Endodermal cell (in vitro differentiated cells): ENCODE data around the gene CRACDL. TPM values are rescaled to one million over a fixed set of nuclear protein-coding genes. Genes with fewer than 3 reads are reported as not detected.
"Not testable (repeated sequence)": the region's sequence is repeated elsewhere in the genome, so short reads cannot be mapped to it uniquely, and the experiment has no call there.

Experiments used
- DNase-seq: peaks from one replicate; pipeline ENCODE4 v3.0.0-alpha.2; 2017
- H3K27ac ChIP-seq: 2 replicates; pipeline ENCODE4 v1.5.1; 2013; ENCODE audit warnings: mild to moderate bottlenecking, low read depth, low read length, moderate library complexity
- H3K27me3 ChIP-seq: 2 replicates; pipeline ENCODE4 v1.6.1; 2013; ENCODE audit warnings: mild to moderate bottlenecking, low read length, moderate library complexity; ENCODE audit not compliant: insufficient read depth, control insufficient read depth, poor library complexity, severe bottlenecking
- H3K36me3 ChIP-seq: 2 replicates; pipeline ENCODE4 v1.7.0; 2013; ENCODE audit warnings: mild to moderate bottlenecking, low read length, moderate library complexity; ENCODE audit not compliant: control insufficient read depth, insufficient read depth
- H3K4me1 ChIP-seq: one replicate; pipeline ENCODE4 v1.7.0; 2013; ENCODE audit warnings: low read length; ENCODE audit not compliant: control insufficient read depth, insufficient read depth
- H3K4me3 ChIP-seq: 2 replicates; pipeline ENCODE4 v1.5.1; 2013; ENCODE audit warnings: mild to moderate bottlenecking, low read length, moderate library complexity
- H3K9ac ChIP-seq: 2 replicates; pipeline ENCODE4 v1.6.1; 2013; ENCODE audit warnings: mild to moderate bottlenecking, low read length, moderate library complexity; ENCODE audit not compliant: poor library complexity, severe bottlenecking; ENCODE audit errors: extremely low read depth
- H3K9me3 ChIP-seq: 2 replicates; pipeline ENCODE4 v1.6.1; 2013; ENCODE audit warnings: mild to moderate bottlenecking, low read length, moderate library complexity; ENCODE audit not compliant: control insufficient read depth
- H3K27ac Mint-ChIP-seq: 2 replicates; pipeline ENCODE4 v1.8.0; 2020; ENCODE audit warnings: mixed read lengths
- H3K27me3 Mint-ChIP-seq: 2 replicates; pipeline ENCODE4 v1.8.0; 2021; ENCODE audit warnings: mild to moderate bottlenecking, mixed read lengths; ENCODE audit not compliant: insufficient read depth
- H3K36me3 Mint-ChIP-seq: 2 replicates; pipeline ENCODE4 v1.8.0; 2020; ENCODE audit warnings: low read depth, mixed read lengths
- H3K4me1 Mint-ChIP-seq: 2 replicates; pipeline ENCODE4 v1.8.0; 2020; ENCODE audit warnings: mixed read lengths
- H3K4me3 Mint-ChIP-seq: 2 replicates; pipeline ENCODE4 v1.8.0; 2020; ENCODE audit warnings: mild to moderate bottlenecking, moderate library complexity, mixed read lengths
- H3K9me3 Mint-ChIP-seq: 2 replicates; pipeline ENCODE4 v1.8.0; 2020; ENCODE audit warnings: mild to moderate bottlenecking, mixed read lengths
- CTCF ChIP-seq: fragments of 200-600 bp; sonication (generic); conservative IDR thresholded peaks from 2 replicates; pipeline ENCODE4 v1.5.0; 2021; ENCODE audit warnings: antibody characterized with exemption, mild to moderate bottlenecking
- WGBS, 2 experiments: methylation state at CpG; one replicate each; pipeline versions ENCODE4 v1.1.5 to v1.1.7; 2013; ENCODE audit warnings: missing lambda C conversion rate in 2 of 2, mixed read lengths in 1 of 2; ENCODE audit not compliant: insufficient coverage in 1 of 2, insufficient read length in 1 of 2; 5-methylcytosine and 5-hydroxymethylcytosine counted together
- total RNA-seq, 2 donors: library from RNA; stranded (reverse); fragmentation: NEBNext Ultra II Directional in 1 of 2; extraction: Animal tissue kit (Norgen Biotek cat#: 25700) in 1 of 2; gene quantifications; 2 replicates in 1 of 2; 3 replicates in 1 of 2; pipeline ENCODE4 v1.2.1, GENCODE V29; 2021

CRACDL gene
- total RNA-seq, 2 donors from 2014 or later: 0.26 to 0.31 TPM

DNA sequence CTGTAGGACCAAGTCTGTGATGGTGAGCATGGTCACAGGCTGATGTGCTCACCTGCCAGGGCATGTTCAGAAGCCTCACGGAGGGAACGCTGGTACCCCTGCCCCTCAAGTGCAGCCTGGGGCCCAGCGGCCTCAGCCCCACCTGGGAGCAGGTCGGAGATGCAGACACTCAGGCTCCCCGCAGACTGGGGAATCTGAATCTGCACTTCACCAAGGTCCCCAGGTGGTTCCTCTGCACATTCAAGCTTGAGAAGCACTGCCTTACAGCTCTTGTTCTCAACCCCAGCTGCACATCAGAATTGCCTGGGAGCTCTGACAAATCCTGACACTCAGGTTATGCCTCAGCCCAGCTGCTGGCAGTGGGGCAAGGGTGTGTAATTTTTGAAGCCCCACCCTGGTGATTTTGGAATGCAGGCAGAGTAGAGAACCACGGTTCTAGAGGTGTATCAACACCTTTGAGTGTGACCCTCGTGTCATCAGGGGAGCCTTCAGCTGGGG is 54.8 kb downstream of the CRACDL start:
- Histone ChIP-seq H3K4me1 (no peaks in the 10 kb centered on the region), H3K27me3 (no peaks in the 10 kb centered on the region), H3K9me3 (peaks cover 8% of the 10 kb centered on the region), H3K27ac (no peak overlapping the region), H3K4me3 (no peak overlapping the region), H3K9ac (no peak overlapping the region), H3K36me3 (no peaks in the 10 kb centered on the region)
- no peak for TF ChIP-seq CTCF
- Mint-ChIP-seq H3K9me3 (peaks cover 10% of the 10 kb centered on the region), H3K27ac (no peak overlapping the region), H3K36me3 (no peaks in the 10 kb centered on the region), H3K27me3 (peaks cover 2% of the 10 kb centered on the region), H3K4me3 (no peak overlapping the region), H3K4me1 (no peaks in the 10 kb centered on the region)
- WGBS, 2 experiments: 88 to 91% methylated on average over 4 to 7 of the region's 7 CpGs
- no peak for DNase-seq

GRCh38 chr2:98880266-98881152 is 55.5 kb downstream of the CRACDL start:
- H3K27me3 ChIP-seq: no peaks in the 10 kb centered on the region
- TF ChIP-seq CTCF: peak; percentile 36
- Mint-ChIP-seq H3K27me3 (no peaks in the 10 kb centered on the region), H3K4me1 (no peaks in the 10 kb centered on the region), H3K4me3 (no peak overlapping the region), H3K36me3 (no peaks in the 10 kb centered on the region), H3K27ac (no peak overlapping the region), H3K9me3 (peaks cover 4% of the 10 kb centered on the region)
- peaks cover 1% of the 10 kb centered on the region for H3K9me3 ChIP-seq
- H3K9ac ChIP-seq: no peak overlapping the region
- H3K4me3 ChIP-seq: no peak overlapping the region
- 89 to 96% methylated on average over 12 to 19 of the region's 20 CpGs for WGBS, 2 experiments
- H3K27ac ChIP-seq: no peak overlapping the region
- no peaks in the 10 kb centered on the region for H3K36me3 ChIP-seq
- H3K4me1 ChIP-seq: no peaks in the 10 kb centered on the region
- DNase-seq: no peak

DNA sequence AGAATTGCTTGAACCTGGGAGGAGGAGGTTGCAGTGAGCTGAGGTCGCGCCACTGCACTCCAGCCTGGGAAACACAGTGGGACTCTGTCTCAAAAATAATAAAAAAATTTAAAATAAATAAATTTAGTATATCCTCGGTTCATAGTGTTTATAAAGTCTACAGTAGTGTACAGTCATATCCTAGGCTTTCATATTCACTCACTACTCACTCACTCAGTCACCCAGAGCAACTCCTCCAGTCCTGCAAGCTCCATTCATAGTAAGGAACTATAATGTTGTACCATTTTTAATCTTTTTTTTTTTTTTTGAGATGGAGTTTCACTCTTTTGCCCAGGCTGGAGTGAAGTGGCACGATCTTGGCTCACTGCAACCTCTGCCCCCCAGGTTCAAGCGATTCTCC is 58.4 kb downstream of the CRACDL start:
- DNase-seq, H3K36me3 ChIP-seq, H3K27ac ChIP-seq, H3K9me3 Mint-ChIP-seq, H3K36me3 Mint-ChIP-seq, H3K27me3 Mint-ChIP-seq, H3K9me3 ChIP-seq, H3K4me1 Mint-ChIP-seq, H3K4me1 ChIP-seq, H3K27ac Mint-ChIP-seq, H3K27me3 ChIP-seq, H3K9ac ChIP-seq, H3K4me3 ChIP-seq, H3K4me3 Mint-ChIP-seq: not testable (repeated sequence)
- 94% methylated on average over 5 of the region's 5 CpGs; no CpG with 5 or more reads in 1 of the 2 experiments for WGBS, 2 experiments
